ENCODE measurements around the gene HAO2.

HAO2 gene

GRCh38 chr1:119442756-119443155, 74.2 kb downstream of the HAO2 start:
- DNase-seq = no peak
